Choroid plexus epithelial cell (primary cell): ENCODE data around the gene APLP2.
"Not testable (repeated sequence)": the region's sequence is repeated elsewhere in the genome, so short reads cannot be mapped to it uniquely, and the experiment has no call there.

Experiments used
- DNase-seq: peaks from one replicate; pipeline ENCODE4 v3.0.0-alpha.2; 2010; ENCODE audit warnings: low read depth
- H3K4me3 ChIP-seq: 2 replicates; pipeline ENCODE4 v1.5.1; 2011; ENCODE audit warnings: low read depth, mild to moderate bottlenecking, control low read depth, low read length, moderate library complexity
- CTCF ChIP-seq: conservative IDR thresholded peaks from 2 replicates; pipeline ENCODE4 v1.5.1; 2011; ENCODE audit warnings: low read depth, mild to moderate bottlenecking, control low read depth, inconsistent platforms, low read length, moderate library complexity

Gene APLP2

GRCh38 chr11:130069659-130070108, at the start of gene APLP2:
Gene APLP2, plus strand, starts transcription at chr11:130069894. Its CDS starts 84 bp downstream, at chr11:130069978.
- no peak for TF ChIP-seq CTCF
- peak; percentile 99 for DNase-seq
- H3K4me3 ChIP-seq = peak within 1 kb of the TSS; percentile 79

GRCh38 chr11:130020323-130020722, 49.4 kb upstream of the APLP2 start:
- no peak for TF ChIP-seq CTCF
- no peak overlapping the region for H3K4me3 ChIP-seq
- no peak for DNase-seq

- not testable (repeated sequence) for H3K4me3 ChIP-seq
Observed at GRCh38 chr11:130021606-130022005, 48.1 kb upstream of the APLP2 start.

GRCh38 chr11:130022799-130023198, 46.9 kb upstream of the APLP2 start:
- TF ChIP-seq CTCF = no peak
- H3K4me3 ChIP-seq = no peak overlapping the region
- DNase-seq = peak; percentile 41

More at GRCh38 chr11:130021606-130022005, 48.1 kb upstream of the APLP2 start:
- DNase-seq = not testable (repeated sequence)

- no peak for TF ChIP-seq CTCF
- DNase-seq = peak; percentile 79
- no peak overlapping the region for H3K4me3 ChIP-seq
Observed at GRCh38 chr11:130023204-130023603, 46.5 kb upstream of the APLP2 start.

GRCh38 chr11:130024361-130024760, 45.3 kb upstream of the APLP2 start:
- DNase-seq = no peak
- H3K4me3 ChIP-seq = no peak overlapping the region
- no peak for TF ChIP-seq CTCF

- peak; percentile 29 for DNase-seq
- H3K4me3 ChIP-seq = no peak overlapping the region
- no peak for TF ChIP-seq CTCF
Observed at GRCh38 chr11:130025371-130025770, 44.3 kb upstream of the APLP2 start.
